DND-41 (cell line): ENCODE results near the gene ELMOD3.

Experiments used
- ATAC-seq: fragments of 200-7000 bp; cut with Tn5 transposase; 3 replicates; pipeline ENCODE4 v1.9.1; 2021; ENCODE audit warnings: low read depth; ENCODE audit not compliant: insufficient read depth
- DNase-seq: peaks from one replicate; pipeline ENCODE4 v3.0.0-alpha.2; 2020
- H2AFZ ChIP-seq: 2 replicates; pipeline ENCODE4 v1.6.0; 2012; ENCODE audit warnings: low read depth, low read length
- H3K27ac ChIP-seq: 2 replicates; pipeline ENCODE4 v1.5.1; 2012; ENCODE audit warnings: low read length, inconsistent platforms
- H3K27me3 ChIP-seq: fragments of 200-600 bp; sonication (generic); 2 replicates; pipeline ENCODE4 v1.6.0; 2012; ENCODE audit warnings: low read length, mild to moderate bottlenecking, inconsistent platforms; ENCODE audit not compliant: insufficient read depth, poor library complexity
- H3K36me3 ChIP-seq: 2 replicates; pipeline ENCODE4 v1.5.1; 2012; ENCODE audit warnings: low read length, inconsistent platforms; ENCODE audit not compliant: insufficient read depth
- H3K4me1 ChIP-seq: 2 replicates; pipeline ENCODE4 v1.5.1; 2012; ENCODE audit warnings: mild to moderate bottlenecking, low read length; ENCODE audit not compliant: insufficient read depth
- H3K4me2 ChIP-seq: 2 replicates; pipeline ENCODE4 v1.6.0; 2012; ENCODE audit warnings: mild to moderate bottlenecking, moderate library complexity, low read length, inconsistent platforms; ENCODE audit not compliant: insufficient read depth
- H3K4me3 ChIP-seq, 2 experiments: fragments of 200-600 bp in 1 of 2; shearing (Covaris generic) in 1 of 2; 2 replicates each; pipeline ENCODE4 v1.5.1; 2012 to 2016; ENCODE audit warnings: inconsistent platforms in 2 of 2, low read length in 2 of 2, mild to moderate bottlenecking in 2 of 2, low read depth in 1 of 2, moderate library complexity in 1 of 2
- H3K79me2 ChIP-seq: 2 replicates; pipeline ENCODE4 v1.6.0; 2012; ENCODE audit warnings: low read length, inconsistent platforms; ENCODE audit not compliant: insufficient read depth
- H3K9ac ChIP-seq: 2 replicates; pipeline ENCODE4 v1.6.0; 2012; ENCODE audit warnings: low read depth, mild to moderate bottlenecking, inconsistent platforms, low read length, moderate library complexity
- H3K9me3 ChIP-seq: 2 replicates; pipeline ENCODE4 v1.5.1; 2012; ENCODE audit warnings: low read length, moderate library complexity, mild to moderate bottlenecking, inconsistent platforms; ENCODE audit not compliant: insufficient read depth, severe bottlenecking
- H4K20me1 ChIP-seq: 2 replicates; pipeline ENCODE4 v1.6.0; 2012; ENCODE audit warnings: low read length; ENCODE audit not compliant: insufficient read depth
- CTCF ChIP-seq: IDR thresholded peaks from 2 replicates; pipeline ENCODE4 v1.5.1; 2012; ENCODE audit warnings: borderline replicate concordance, low read length, moderate library complexity, mild to moderate bottlenecking; ENCODE audit not compliant: poor library complexity, severe bottlenecking; ENCODE audit errors: extremely low read depth
- EZH2 ChIP-seq: IDR thresholded peaks from 3 replicates; pipeline ENCODE4 v1.6.1; 2012; ENCODE audit warnings: borderline replicate concordance, low read depth, mild to moderate bottlenecking, moderate library complexity, low read length, inconsistent platforms; ENCODE audit not compliant: severe bottlenecking

ELMOD3 gene

GRCh38 chr2:85369500-85369899 is 14.9 kb downstream of the ELMOD3 start:
- no peaks in the 10 kb centered on the region for H3K27me3 ChIP-seq
- no peaks in the 10 kb centered on the region for H3K4me1 ChIP-seq
- H3K36me3 ChIP-seq, result no peaks in the 10 kb centered on the region; the same call in none of the 2 replicates
- H3K4me3 ChIP-seq, result no peak overlapping the region
- no peak overlapping the region for H3K27ac ChIP-seq
- TF ChIP-seq EZH2, result no peak
- TF ChIP-seq CTCF, result no peak
- no peaks in the 10 kb centered on the region for H4K20me1 ChIP-seq
- no peaks in the 10 kb centered on the region for H3K79me2 ChIP-seq
- H3K9ac ChIP-seq, result no peak overlapping the region
- no peak for ATAC-seq
- DNase-seq, result no peak
- no peak overlapping the region for H2AFZ ChIP-seq
- H3K9me3 ChIP-seq, result no peaks in the 10 kb centered on the region
- H3K4me2 ChIP-seq, result no peak overlapping the region

- DNase-seq (no peak), ATAC-seq (no peak)
- Histone ChIP-seq H3K4me1 (no peaks in the 10 kb centered on the region), H3K27ac (no peak overlapping the region), H3K4me3 (no peak overlapping the region), H3K36me3 (no peaks in the 10 kb centered on the region; the same call in none of the 2 replicates), H3K9ac (no peak overlapping the region), H3K27me3 (no peaks in the 10 kb centered on the region), H2AFZ (no peak overlapping the region), H3K4me2 (no peak overlapping the region), H3K79me2 (no peaks in the 10 kb centered on the region), H4K20me1 (no peaks in the 10 kb centered on the region), H3K9me3 (no peaks in the 10 kb centered on the region)
- TF ChIP-seq CTCF (no peak), EZH2 (no peak)
These were observed 16.5 kb downstream of the ELMOD3 start for GRCh38 chr2:85371045-85371444.

GRCh38 chr2:85376291-85377065 is 21.9 kb downstream of the ELMOD3 start:
- no peak overlapping the region for H2AFZ ChIP-seq
- no peaks in the 10 kb centered on the region for H3K27me3 ChIP-seq
- no peak overlapping the region for H3K27ac ChIP-seq
- H3K4me3 ChIP-seq, result no peak overlapping the region
- H3K4me2 ChIP-seq, result no peak overlapping the region
- H3K79me2 ChIP-seq, result no peaks in the 10 kb centered on the region
- ATAC-seq (no peak), DNase-seq (no peak)
- H4K20me1 ChIP-seq, result no peaks in the 10 kb centered on the region
- peaks cover 15% of the 10 kb centered on the region for H3K9me3 ChIP-seq
- no peak overlapping the region for H3K9ac ChIP-seq
- no peaks in the 10 kb centered on the region for H3K4me1 ChIP-seq
- TF ChIP-seq EZH2 (no peak), CTCF (no peak)
- H3K36me3 ChIP-seq, result peaks cover 36% of the 10 kb centered on the region
